OCI-LY1 (cell line): Measurements from ENCODE around the gene SHROOM2.

ENCODE experiments used
- H2AFZ ChIP-seq: fragments of 200-600 bp; sonication (generic), shearing (Covaris generic); 2 replicates; pipeline ENCODE4 v1.6.0; 2014; ENCODE audit warnings: antibody characterized with exemption, mild to moderate bottlenecking, low read length
- H3F3A ChIP-seq: fragments of 200-600 bp; sonication (generic), shearing (Covaris generic); 2 replicates; pipeline ENCODE4 v1.6.0; 2014; ENCODE audit warnings: mild to moderate bottlenecking, antibody characterized with exemption, low read length, moderate library complexity; ENCODE audit not compliant: insufficient read depth
- H3K27ac ChIP-seq: fragments of 200-600 bp; sonication (generic); 2 replicates; pipeline ENCODE4 v1.5.1; 2014; ENCODE audit warnings: low read length, mixed run types, mild to moderate bottlenecking, low read depth; ENCODE audit not compliant: poor library complexity, severe bottlenecking
- H3K27me3 ChIP-seq: fragments of 200-600 bp; sonication (generic); 2 replicates; pipeline ENCODE4 v1.6.0; 2014; ENCODE audit warnings: antibody characterized with exemption, mild to moderate bottlenecking, low read length, moderate library complexity; ENCODE audit not compliant: insufficient read depth
- H3K36me3 ChIP-seq: fragments of 200-600 bp; sonication (generic); 2 replicates; pipeline ENCODE4 v1.6.1; 2014; ENCODE audit warnings: mild to moderate bottlenecking, antibody characterized with exemption, low read length, moderate library complexity, mixed read lengths; ENCODE audit not compliant: insufficient read depth
- H3K4me1 ChIP-seq: fragments of 200-600 bp; sonication (generic); 2 replicates; pipeline ENCODE4 v1.5.1; 2014; ENCODE audit warnings: mild to moderate bottlenecking, low read length, moderate library complexity; ENCODE audit not compliant: insufficient read depth, severe bottlenecking
- H3K4me2 ChIP-seq: fragments of 200-600 bp; sonication (generic), shearing (Covaris generic); 2 replicates; pipeline ENCODE4 v1.6.1; 2014; ENCODE audit warnings: low read length
- H3K4me3 ChIP-seq: fragments of 200-600 bp; sonication (generic); 2 replicates; pipeline ENCODE4 v1.5.1; 2014; ENCODE audit warnings: low read length, low read depth, mild to moderate bottlenecking, mixed read lengths; ENCODE audit not compliant: poor library complexity, severe bottlenecking
- H3K79me2 ChIP-seq: fragments of 200-600 bp; shearing (Covaris generic); 2 replicates; pipeline ENCODE4 v1.6.1; 2016; ENCODE audit warnings: mixed run types, low read length, mixed read lengths; ENCODE audit not compliant: insufficient read depth
- H3K9ac ChIP-seq: fragments of 200-600 bp; sonication (generic), shearing (Covaris generic); 2 replicates; pipeline ENCODE4 v1.6.1; 2014; ENCODE audit warnings: mild to moderate bottlenecking, low read length, mixed read lengths
- H3K9me2 ChIP-seq: fragments of 200-600 bp; sonication (generic), shearing (Covaris generic); 2 replicates; pipeline ENCODE4 v1.6.1; 2014; ENCODE audit warnings: low read depth, mild to moderate bottlenecking, low read length, mixed read lengths
- H3K9me3 ChIP-seq: fragments of 200-600 bp; shearing (Covaris generic); 2 replicates; pipeline ENCODE4 v1.6.1; 2014; ENCODE audit warnings: low read length, mixed read lengths
- H4K20me1 ChIP-seq: fragments of 200-600 bp; sonication (generic), shearing (Covaris generic); 2 replicates; pipeline ENCODE4 v1.6.0; 2016; ENCODE audit warnings: mild to moderate bottlenecking, low read length; ENCODE audit not compliant: insufficient read depth
- CTCF ChIP-seq: fragments of 200-600 bp; sonication (generic), shearing (Covaris generic); IDR thresholded peaks from 2 replicates; pipeline ENCODE4 v1.5.1; 2017; ENCODE audit warnings: mild to moderate bottlenecking, antibody characterized with exemption, low read length, moderate library complexity, mixed read lengths
- EZH2 ChIP-seq: fragments of 200-600 bp; sonication (generic), shearing (Covaris generic); IDR thresholded peaks from 2 replicates; pipeline ENCODE4 v1.8.0; 2017; ENCODE audit warnings: borderline replicate concordance, mixed run types, mild to moderate bottlenecking, antibody characterized with exemption, low read length, moderate library complexity, mixed read lengths

Gene SHROOM2

GRCh38 chrX:9992724-9993123 is 206.5 kb downstream of the SHROOM2 start:
- Histone ChIP-seq H3K9me2 (no peaks in the 10 kb centered on the region), H3K9me3 (no peaks in the 10 kb centered on the region), H3K36me3 (no peaks in the 10 kb centered on the region), H3K4me1 (no peaks in the 10 kb centered on the region), H3K27me3 (no peaks in the 10 kb centered on the region), H3K9ac (no peak overlapping the region), H3K4me2 (no peak overlapping the region), H2AFZ (no peak overlapping the region), H3K79me2 (no peaks in the 10 kb centered on the region), H3K27ac (no peak overlapping the region), H4K20me1 (no peaks in the 10 kb centered on the region), H3F3A (no peaks in the 10 kb centered on the region), H3K4me3 (no peak overlapping the region)
- no peak for TF ChIP-seq CTCF
- no peak for TF ChIP-seq EZH2

- no peak overlapping the region for H3K9ac ChIP-seq
- H3F3A ChIP-seq: no peaks in the 10 kb centered on the region
- no peaks in the 10 kb centered on the region for H3K4me1 ChIP-seq
- no peak overlapping the region for H3K4me3 ChIP-seq
- H3K79me2 ChIP-seq: no peaks in the 10 kb centered on the region
- H2AFZ ChIP-seq: no peak overlapping the region
- TF ChIP-seq CTCF (peak; percentile 79), EZH2 (no peak)
- H4K20me1 ChIP-seq: no peaks in the 10 kb centered on the region
- no peak overlapping the region for H3K4me2 ChIP-seq
- no peaks in the 10 kb centered on the region for H3K27me3 ChIP-seq
- no peak overlapping the region for H3K27ac ChIP-seq
- no peaks in the 10 kb centered on the region for H3K36me3 ChIP-seq
- no peaks in the 10 kb centered on the region for H3K9me2 ChIP-seq
- no peaks in the 10 kb centered on the region for H3K9me3 ChIP-seq
Observed at GRCh38 chrX:9995855-9996339, 209.7 kb downstream of the SHROOM2 start.

GRCh38 chrX:9997041-9997440 is 210.8 kb downstream of the SHROOM2 start:
- Histone ChIP-seq H3K79me2 (no peaks in the 10 kb centered on the region), H2AFZ (no peak overlapping the region), H3K9me2 (no peaks in the 10 kb centered on the region), H3F3A (no peaks in the 10 kb centered on the region), H3K4me2 (no peak overlapping the region), H3K9me3 (no peaks in the 10 kb centered on the region), H3K36me3 (no peaks in the 10 kb centered on the region), H3K4me1 (no peaks in the 10 kb centered on the region), H3K27ac (no peak overlapping the region), H3K9ac (no peak overlapping the region), H3K4me3 (no peak overlapping the region), H3K27me3 (no peaks in the 10 kb centered on the region), H4K20me1 (no peaks in the 10 kb centered on the region)
- TF ChIP-seq CTCF: no peak
- no peak for TF ChIP-seq EZH2
